HepG2 (cell line): Measurements from ENCODE around the gene MORF4L1. TPM values are rescaled to one million over a fixed set of nuclear protein-coding genes. Genes with fewer than 3 reads are reported as not detected.
A peak's percentile ranks its signal among the peaks of the same experiment; 100 is the strongest.

Experiments used
- ATAC-seq: fragments of 200-7000 bp; cut with Tn5 transposase; 3 replicates; pipeline ENCODE4 v1.9.1; 2020; ENCODE audit warnings: mild to moderate bottlenecking, moderate library complexity
- BruUV-seq: library from RNA; stranded (reverse); fragments of 400-500 nt; replicated peaks from 2 replicates; lab custom pipeline; 2021; lab: Mats Ljungman, UMichigan
- CTCF ChIA-PET: fragments of 300-600 bp; formaldehyde crosslinking; extraction: SDS; loops from one replicate; lab custom pipeline; 2021; ENCODE audit warnings: low total read pairs, inconsistent platforms, low intra/inter-chr PET ratio; lab: Yijun Ruan, JAX
- POLR2A ChIA-PET: fragments of 350-600 bp; sonication (Branson Sonifier 250); formaldehyde crosslinking; loops from one replicate; lab custom pipeline; 2020; ENCODE audit warnings: antibody characterized with exemption, inconsistent platforms; lab: Yijun Ruan, JAX
- DNase-seq: peaks from one replicate; pipeline ENCODE4 v3.0.0-alpha.2; 2015; ENCODE audit warnings: low spot score
- FAIRE-seq: peaks from 3 replicates; lab custom pipeline; 2011; peaks lifted over from hg19 to GRCh38; lab: Jason Lieb, UNC
- H2AFZ ChIP-seq: one replicate; pipeline ENCODE4 v1.6.1; 2011; ENCODE audit warnings: low read length, inconsistent platforms
- H3K27ac ChIP-seq: fragments of 300-600 bp; 3 replicates; pipeline ENCODE4 v1.8.0; 2011; ENCODE audit warnings: mixed run types, mild to moderate bottlenecking, mixed read lengths, low read length, inconsistent platforms; ENCODE audit not compliant: insufficient read depth; ENCODE audit errors: extremely low read length
- H3K27me3 ChIP-seq, 2 experiments: fragments of 200-600 bp in 1 of 2; 2 replicates in 1 of 2; 3 replicates in 1 of 2; pipeline versions ENCODE4 v1.6.0 to v1.8.0; 2011; ENCODE audit warnings: low read length in 2 of 2, mild to moderate bottlenecking in 2 of 2, moderate library complexity in 2 of 2, inconsistent platforms in 1 of 2; ENCODE audit not compliant: insufficient read depth in 2 of 2, control insufficient read depth in 1 of 2
- H3K36me3 ChIP-seq, 2 experiments: fragments of 200-600 bp in 1 of 2; replicated peaks in 1 of 2; 2 replicates in 1 of 2; 3 replicates in 1 of 2; pipeline versions ENCODE4 v1.5.1 to v1.8.0; 2011; ENCODE audit warnings: low read length in 2 of 2, inconsistent platforms in 1 of 2; ENCODE audit not compliant: insufficient read depth in 2 of 2, control insufficient read depth in 1 of 2
- H3K4me1 ChIP-seq: 2 replicates; pipeline ENCODE4 v1.5.1; 2012; ENCODE audit warnings: low read length, inconsistent platforms; ENCODE audit not compliant: insufficient read depth
- H3K4me2 ChIP-seq: 2 replicates; pipeline ENCODE4 v1.6.0; 2011; ENCODE audit warnings: low read depth, low read length, inconsistent platforms
- H3K4me3 ChIP-seq, 3 experiments: fragments of 200-600 bp in 1 of 3; sonication (generic), shearing (Covaris generic) in 1 of 3; replicated peaks in 1 of 3; 2 replicates each; pipeline ENCODE4 v1.5.1; 2011 to 2016; ENCODE audit warnings: low read length in 3 of 3, inconsistent platforms in 2 of 3, low read depth in 2 of 3, mild to moderate bottlenecking in 2 of 3, control low read depth in 1 of 3, mixed read lengths in 1 of 3; ENCODE audit not compliant: insufficient read depth in 1 of 3
- H3K79me2 ChIP-seq: one replicate; pipeline ENCODE4 v1.6.1; 2011; ENCODE audit warnings: low read length, inconsistent platforms; ENCODE audit not compliant: insufficient read depth
- H3K9ac ChIP-seq: 2 replicates; pipeline ENCODE4 v1.6.0; 2011; ENCODE audit warnings: mild to moderate bottlenecking, low read depth, low read length, inconsistent platforms; ENCODE audit not compliant: insufficient read depth
- H3K9me3 ChIP-seq: 2 replicates; pipeline ENCODE4 v1.5.1; 2012; ENCODE audit warnings: mild to moderate bottlenecking, low read length
- H4K20me1 ChIP-seq: 2 replicates; pipeline ENCODE4 v1.6.0; 2011; ENCODE audit warnings: inconsistent platforms, mild to moderate bottlenecking, low read length, moderate library complexity; ENCODE audit not compliant: insufficient read depth
- AGO2 ChIP-seq: fragments of 200-400 bp; formaldehyde crosslinking; optimal IDR thresholded peaks from 2 replicates; pipeline ENCODE3; 2017; ENCODE audit warnings: mild to moderate bottlenecking, low read depth, low read length, moderate library complexity
- POLR2A ChIP-seq, 2 experiments: IDR thresholded peaks; 2 replicates each; pipeline ENCODE4 v1.6.1; 2011; ENCODE audit warnings: low read depth in 2 of 2, low read length in 2 of 2, mild to moderate bottlenecking in 1 of 2, moderate library complexity in 1 of 2; ENCODE audit not compliant: insufficient read depth in 1 of 2
- POLR2G ChIP-seq: fragments of 200-400 bp; formaldehyde crosslinking; IDR thresholded peaks from 2 replicates; pipeline ENCODE4 v1.6.1; 2018; ENCODE audit warnings: mild to moderate bottlenecking, low read depth, low read length, moderate library complexity
- ZNF160 ChIP-seq: sonication (generic); formaldehyde crosslinking; IDR thresholded peaks from 2 replicates; pipeline ENCODE4 v1.8.0; 2022; ENCODE audit warnings: mild to moderate bottlenecking, inconsistent platforms, missing genetic modification reagents
- ZNF251 ChIP-seq: sonication (generic); formaldehyde crosslinking; IDR thresholded peaks from 2 replicates; pipeline ENCODE4 v1.9.0; 2021; ENCODE audit warnings: mild to moderate bottlenecking, missing genetic modification reagents
- WGBS: methylation state at CpG from one replicate; pipeline ENCODE4 v1.1.6; 2017; ENCODE audit warnings: low lambda C conversion rate; 5-methylcytosine and 5-hydroxymethylcytosine counted together
- in situ Hi-C: cut with HindIII; loops from 2 replicates; pipeline ENCODE4 v1.10.0; 2017; ENCODE audit warnings: low pct_unique_long_range_greater_than_20kb; ENCODE audit not compliant: extremely low pct_ligation_motif_present
- intact Hi-C: fragments of 100-400 bp; cut with micrococcal nuclease; formaldehyde crosslinking; loops from one replicate; pipeline ENCODE4 v1.10.0; 2022; ENCODE audit not compliant: unreplicated experiment
- polyA plus RNA-seq, 8 experiments: library from polyadenylated mRNA; depleted of rRNA in 3 of 8; stranded (reverse) in 7 of 8; unstranded in 1 of 8; fragments of >200 nt; fragmentation: Illumina TruSeq in 4 of 8; extraction: Trizol in 4 of 8; gene quantifications; 2 replicates each; pipeline versions ENCODE4 v1.2.1 to v1.2.3, GENCODE V29; 2011 to 2016; ENCODE audit warnings: low read depth in 4 of 8, missing spikeins in 1 of 8, mixed read lengths in 1 of 8; ENCODE audit not compliant: insufficient read depth in 1 of 8
- total RNA-seq, 5 experiments: library from RNA; depleted of rRNA; stranded (reverse); fragments of >200 nt; fragmentation: Illumina TruSeq; extraction: Trizol; gene quantifications; 2 replicates each; pipeline ENCODE4 v1.2.3, GENCODE V29; 2016; ENCODE audit warnings: low read depth in 1 of 5
- TF ChIP-seq, protein P1 (sequence below): sonication (generic); formaldehyde crosslinking; IDR thresholded peaks from 2 replicates; pipeline ENCODE4 v1.4.0; 2020; ENCODE audit warnings: mild to moderate bottlenecking, missing genetic modification reagents
- TF ChIP-seq, protein P2 (sequence below): sonication (generic); formaldehyde crosslinking; IDR thresholded peaks from 2 replicates; pipeline ENCODE4 v1.8.0; 2022; ENCODE audit warnings: missing genetic modification reagents, mild to moderate bottlenecking, inconsistent platforms, borderline replicate concordance
- TF ChIP-seq, protein P3 (sequence below): sonication (generic); formaldehyde crosslinking; IDR thresholded peaks from 2 replicates; pipeline ENCODE4 v1.8.1; 2023; ENCODE audit warnings: mild to moderate bottlenecking, inconsistent platforms, moderate library complexity, missing genetic modification reagents, borderline replicate concordance
- TF ChIP-seq, protein P4 (sequence below): sonication (generic); formaldehyde crosslinking; IDR thresholded peaks from 2 replicates; pipeline ENCODE4 v1.4.0; 2020; ENCODE audit warnings: mild to moderate bottlenecking, missing genetic modification reagents

Gene MORF4L1
- total and polyA plus RNA-seq, 2 of the 13 experiments (the other 11 are each of a cell fraction or from before 2014, with no cell fraction given) = 218 to 219 TPM

DNA sequence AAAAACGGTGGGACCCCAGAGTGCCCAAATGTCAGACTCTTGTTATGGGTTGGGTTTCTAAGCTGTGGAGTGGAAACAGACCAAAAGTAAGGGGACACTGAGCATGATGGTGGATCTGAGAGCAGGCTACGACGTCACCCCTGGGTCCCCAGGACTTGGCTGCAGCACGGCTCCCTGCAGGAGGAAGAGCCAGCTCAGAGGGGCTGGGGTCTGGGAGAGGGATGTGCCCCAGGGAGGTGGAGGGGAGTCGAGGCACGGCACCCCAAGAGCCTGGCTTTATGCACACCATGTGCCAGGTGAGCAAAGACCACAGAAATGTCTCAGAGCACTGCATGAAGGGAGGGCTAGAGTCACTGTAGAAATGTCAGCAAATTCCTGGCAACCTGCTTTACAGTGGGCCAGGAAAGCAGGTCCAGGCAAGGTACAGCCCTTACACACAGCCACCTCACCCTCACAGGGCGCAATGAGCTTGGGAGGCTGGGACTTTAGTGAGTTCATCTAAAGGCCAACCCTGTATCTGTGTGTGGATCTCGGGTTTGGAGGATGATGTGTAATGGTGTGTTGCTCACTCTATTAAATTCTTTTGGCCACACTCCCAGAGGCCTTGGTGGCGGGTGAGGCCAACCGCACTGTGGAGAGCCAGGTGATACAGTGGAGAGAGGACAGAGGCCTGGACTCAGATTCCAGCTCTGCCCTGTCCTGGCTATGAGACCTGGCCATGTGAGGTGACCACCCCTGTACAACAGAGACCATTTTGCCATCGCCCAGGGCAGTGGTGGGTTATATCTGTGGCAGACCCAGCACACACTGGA, 58.1 kb downstream of the MORF4L1 start:
- WGBS = 91% methylated on average over 8 of the region's 11 CpGs
- H3K79me2 ChIP-seq = no peaks in the 10 kb centered on the region
- H2AFZ ChIP-seq = no peak overlapping the region
- TF ChIP-seq, protein P1, sequence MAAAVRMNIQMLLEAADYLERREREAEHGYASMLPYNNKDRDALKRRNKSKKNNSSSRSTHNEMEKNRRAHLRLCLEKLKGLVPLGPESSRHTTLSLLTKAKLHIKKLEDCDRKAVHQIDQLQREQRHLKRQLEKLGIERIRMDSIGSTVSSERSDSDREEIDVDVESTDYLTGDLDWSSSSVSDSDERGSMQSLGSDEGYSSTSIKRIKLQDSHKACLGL (CRISPR knock-in tag) = no peak
- peak in 1 of 2 experiments; percentile 17; a peak in 1 of 4 replicates for TF ChIP-seq POLR2A (IDR thresholded peaks at IDR 0.05; ENCODE audit: insufficient read depth in 1 of 2, low read depth in 2 of 2, low read length in 2 of 2)
- peak; percentile 10; the same call in 2 of the 3 replicates for ATAC-seq
- H3K9me3 ChIP-seq = no peaks in the 10 kb centered on the region
- DNase-seq = no peak
- H4K20me1 ChIP-seq = no peaks in the 10 kb centered on the region
- H3K27me3 ChIP-seq = no peaks in the 10 kb centered on the region
- no peaks in the 10 kb centered on the region for H3K4me1 ChIP-seq
- intact Hi-C loops (no loop called here), in situ Hi-C loops (no loop called here)
- FAIRE-seq = no peak
- CTCF ChIA-PET = no interaction called here
- H3K9ac ChIP-seq = no peak overlapping the region
- H3K4me3 ChIP-seq = no peak overlapping the region
- POLR2A ChIA-PET = interaction anchor here (1.2 to 1.6 kb wide), 3 partner anchors 14 to 67 kb away, joined by 3 to 6 read pairs (median 3); partner anchors contain the start of gene CTSH
- H3K27ac ChIP-seq = no peak overlapping the region
- peaks cover 37 to 82% of the 10 kb centered on the region in 2 experiments for H3K36me3 ChIP-seq
- no TSS peak for BruUV-seq
- no peak overlapping the region for H3K4me2 ChIP-seq

DNA sequence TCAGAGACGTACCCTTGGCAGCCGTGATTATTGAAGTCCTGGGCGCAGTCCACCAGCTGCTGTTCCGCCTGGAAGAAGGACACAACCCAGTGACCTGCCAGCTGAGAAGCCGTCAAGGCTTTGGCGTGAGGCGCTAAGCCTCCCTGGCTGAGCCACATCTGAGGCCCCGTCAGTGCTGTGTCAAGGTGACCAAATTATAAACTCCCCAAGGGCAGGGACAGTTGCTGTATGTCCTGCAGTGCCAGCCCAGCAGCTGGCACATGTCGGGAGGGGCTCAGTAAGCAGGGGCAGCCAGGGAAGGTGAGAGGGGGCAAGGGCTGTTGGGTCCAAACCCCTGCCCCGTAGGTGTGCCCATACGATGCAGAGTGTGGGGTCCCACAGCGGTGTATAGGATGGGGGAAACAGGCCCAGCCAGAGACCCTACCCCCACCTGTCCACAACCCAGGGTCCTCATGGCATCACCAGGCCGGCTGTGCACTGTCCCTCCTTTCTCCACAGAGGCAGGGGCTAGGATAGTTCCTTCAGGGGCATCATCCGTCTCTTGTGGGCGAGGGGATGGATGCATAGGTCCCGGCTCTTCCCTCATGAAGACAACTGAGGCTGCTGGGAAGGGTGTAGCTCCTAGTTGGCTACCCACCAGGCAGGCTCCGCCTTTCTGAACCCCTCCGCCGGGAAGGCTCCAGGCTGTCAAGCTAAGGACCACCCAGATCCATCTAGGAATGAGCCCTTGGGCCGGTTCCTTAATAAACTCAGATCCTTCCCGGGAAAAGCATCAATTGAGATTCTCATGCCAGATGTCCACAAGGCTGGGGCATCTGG, 59.0 kb downstream of the MORF4L1 start:
- FAIRE-seq (no peak), ATAC-seq (no peak; the same call in 2 of the 3 replicates), DNase-seq (no peak)
- WGBS = 93% methylated on average over 15 of the region's 21 CpGs
- ChIA-PET CTCF (no interaction called here), POLR2A (no interaction called here)
- no peak overlapping the region for H3K9ac ChIP-seq
- intact Hi-C loops = no loop called here
- no peaks in the 10 kb centered on the region for H3K79me2 ChIP-seq
- H3K4me2 ChIP-seq = no peak overlapping the region
- no peaks in the 10 kb centered on the region for H3K9me3 ChIP-seq
- H3K4me1 ChIP-seq = no peaks in the 10 kb centered on the region
- no peaks in the 10 kb centered on the region for H3K27me3 ChIP-seq
- H3K27ac ChIP-seq = no peak overlapping the region
- H4K20me1 ChIP-seq = no peaks in the 10 kb centered on the region
- peaks cover 37 to 75% of the 10 kb centered on the region in 2 experiments for H3K36me3 ChIP-seq
- in situ Hi-C loops = no loop called here
- H3K4me3 ChIP-seq = no peak overlapping the region
- BruUV-seq = no TSS peak
- no peak overlapping the region for H2AFZ ChIP-seq
- no peak for TF ChIP-seq ZNF160 (CRISPR knock-in tag)
- TF ChIP-seq, protein P2, sequence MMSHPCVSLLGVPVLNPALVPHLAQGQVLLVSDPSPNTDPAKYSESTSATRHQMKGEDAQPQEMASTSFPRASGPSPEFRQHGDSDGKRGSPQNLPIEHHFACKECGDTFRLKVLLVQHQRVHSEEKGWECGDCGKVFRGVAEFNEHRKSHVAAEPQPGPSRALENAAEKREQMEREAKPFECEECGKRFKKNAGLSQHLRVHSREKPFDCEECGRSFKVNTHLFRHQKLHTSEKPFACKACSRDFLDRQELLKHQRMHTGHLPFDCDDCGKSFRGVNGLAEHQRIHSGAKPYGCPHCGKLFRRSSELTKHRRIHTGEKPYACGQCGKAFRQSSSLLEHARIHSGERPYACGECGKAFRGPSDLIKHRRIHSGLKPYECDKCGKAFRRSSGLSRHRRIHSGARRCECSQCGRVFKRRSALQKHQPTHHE (CRISPR knock-in tag) = no peak
- TF ChIP-seq, protein P3, sequence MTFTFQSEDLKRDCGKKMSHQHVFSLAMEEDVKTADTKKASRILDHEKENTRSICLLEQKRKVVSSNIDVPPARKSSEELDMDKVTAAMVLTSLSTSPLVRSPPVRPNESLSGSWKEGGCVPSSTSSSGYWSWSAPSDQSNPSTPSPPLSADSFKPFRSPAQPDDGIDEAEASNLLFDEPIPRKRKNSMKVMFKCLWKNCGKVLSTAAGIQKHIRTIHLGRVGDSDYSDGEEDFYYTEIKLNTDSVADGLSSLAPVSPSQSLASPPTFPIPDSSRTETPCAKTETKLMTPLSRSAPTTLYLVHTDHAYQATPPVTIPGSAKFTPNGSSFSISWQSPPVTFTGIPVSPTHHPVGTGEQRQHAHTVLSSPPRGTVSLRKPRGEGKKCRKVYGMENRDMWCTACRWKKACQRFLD = no peak
- 0 out of 2 replicates have a peak, but pooled peaks have one; percentile 7 for TF ChIP-seq POLR2G
- TF ChIP-seq, protein P4, sequence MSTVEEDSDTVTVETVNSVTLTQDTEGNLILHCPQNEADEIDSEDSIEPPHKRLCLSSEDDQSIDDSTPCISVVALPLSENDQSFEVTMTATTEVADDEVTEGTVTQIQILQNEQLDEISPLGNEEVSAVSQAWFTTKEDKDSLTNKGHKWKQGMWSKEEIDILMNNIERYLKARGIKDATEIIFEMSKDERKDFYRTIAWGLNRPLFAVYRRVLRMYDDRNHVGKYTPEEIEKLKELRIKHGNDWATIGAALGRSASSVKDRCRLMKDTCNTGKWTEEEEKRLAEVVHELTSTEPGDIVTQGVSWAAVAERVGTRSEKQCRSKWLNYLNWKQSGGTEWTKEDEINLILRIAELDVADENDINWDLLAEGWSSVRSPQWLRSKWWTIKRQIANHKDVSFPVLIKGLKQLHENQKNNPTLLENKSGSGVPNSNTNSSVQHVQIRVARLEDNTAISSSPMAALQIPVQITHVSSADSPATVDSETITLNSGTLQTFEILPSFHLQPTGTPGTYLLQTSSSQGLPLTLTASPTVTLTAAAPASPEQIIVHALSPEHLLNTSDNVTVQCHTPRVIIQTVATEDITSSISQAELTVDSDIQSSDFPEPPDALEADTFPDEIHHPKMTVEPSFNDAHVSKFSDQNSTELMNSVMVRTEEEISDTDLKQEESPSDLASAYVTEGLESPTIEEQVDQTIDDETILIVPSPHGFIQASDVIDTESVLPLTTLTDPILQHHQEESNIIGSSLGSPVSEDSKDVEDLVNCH = no peak
- no peak for TF ChIP-seq ZNF251 (CRISPR knock-in tag)
- peak; percentile 60 for TF ChIP-seq AGO2
